ENCODE measurements around the gene PTPN7.
"Not testable (repeated sequence)": the region's sequence is repeated elsewhere in the genome, so short reads cannot be mapped to it uniquely, and the experiment has no call there.

The PTPN7 gene

GRCh38 chr1:202150602-202151001 lies 9.8 kb downstream of the PTPN7 start:
- DNase-seq: no peak

- DNase-seq: no peak
Measured at GRCh38 chr1:202150187-202150586, 10.2 kb downstream of the PTPN7 start.

GRCh38 chr1:202149566-202149965 lies 10.8 kb downstream of the PTPN7 start:
- no peak for DNase-seq

DNA sequence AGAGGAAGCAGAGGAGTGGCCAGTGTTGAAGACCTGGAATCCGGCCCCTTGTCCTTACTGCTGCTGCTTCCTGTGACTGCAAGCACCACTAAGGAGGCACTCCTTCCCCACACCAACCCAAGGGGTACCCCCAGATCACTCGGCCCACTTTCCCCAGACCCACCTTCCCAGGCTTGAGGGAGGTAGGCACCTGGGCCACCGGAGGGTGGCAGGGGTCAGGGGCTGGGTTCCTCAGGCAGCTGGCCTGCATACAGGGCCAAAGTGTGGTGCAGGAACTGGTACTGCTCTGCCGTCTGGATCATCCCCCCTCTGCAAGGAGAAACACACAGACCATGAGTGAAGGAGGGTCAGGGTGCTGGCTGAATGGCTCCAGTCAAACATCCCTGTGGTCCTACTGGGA lies 12.0 kb downstream of the PTPN7 start:
- no peak for DNase-seq

GRCh38 chr1:202146993-202147392 lies 13.4 kb downstream of the PTPN7 start:
- no peak for DNase-seq

GRCh38 chr1:202146279-202146678 lies 14.1 kb downstream of the PTPN7 start:
- no peak for DNase-seq

- not testable (repeated sequence) for DNase-seq
Measured at GRCh38 chr1:202145744-202146140, 14.7 kb downstream of the PTPN7 start.

DNA sequence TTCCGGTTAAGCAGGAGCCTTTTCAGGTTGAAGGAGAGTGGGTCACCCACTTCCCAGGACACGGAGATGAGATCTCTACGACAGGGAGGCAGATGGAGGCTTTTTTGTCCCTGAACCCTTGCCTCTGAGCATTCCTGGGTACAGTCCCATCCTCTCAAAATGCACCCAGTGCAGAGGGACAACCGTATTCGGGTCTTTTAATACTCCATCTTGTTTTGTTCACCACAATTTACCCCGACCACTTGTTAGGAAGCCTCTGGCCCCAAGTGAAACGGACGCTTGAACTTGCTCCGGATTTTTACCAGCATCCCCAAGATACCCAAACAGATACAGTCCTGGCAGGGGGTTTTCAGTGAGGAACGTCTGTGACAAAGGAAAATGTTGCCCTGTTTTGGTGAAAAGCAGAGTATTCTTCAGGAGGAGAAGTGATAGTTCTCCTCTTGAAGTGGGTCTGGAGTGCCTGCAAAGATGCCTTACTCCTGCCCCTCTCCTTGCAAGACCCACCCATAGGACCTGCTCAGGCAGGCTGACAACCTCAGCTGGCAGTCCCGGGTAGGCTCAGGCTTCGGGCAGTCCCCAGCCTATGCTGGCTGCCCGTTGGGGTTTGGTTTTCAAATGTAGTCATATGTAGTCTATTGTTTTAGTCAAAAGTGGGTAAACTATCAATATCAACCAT lies 15.2 kb downstream of the PTPN7 start:
- no peak for DNase-seq

- no peak for DNase-seq
Measured at GRCh38 chr1:202144402-202145067, 15.9 kb downstream of the PTPN7 start, which contains the start of gene ARL8A. Gene ARL8A, minus strand, starts transcription at chr1:202144737. Its CDS starts 165 bp downstream, at chr1:202144572.

GRCh38 chr1:202143768-202144401 lies 16.5 kb downstream of the PTPN7 start:
- no peak for DNase-seq

GRCh38 chr1:202143011-202143767 lies 17.2 kb downstream of the PTPN7 start:
- peak; percentile 53 for DNase-seq

DNA sequence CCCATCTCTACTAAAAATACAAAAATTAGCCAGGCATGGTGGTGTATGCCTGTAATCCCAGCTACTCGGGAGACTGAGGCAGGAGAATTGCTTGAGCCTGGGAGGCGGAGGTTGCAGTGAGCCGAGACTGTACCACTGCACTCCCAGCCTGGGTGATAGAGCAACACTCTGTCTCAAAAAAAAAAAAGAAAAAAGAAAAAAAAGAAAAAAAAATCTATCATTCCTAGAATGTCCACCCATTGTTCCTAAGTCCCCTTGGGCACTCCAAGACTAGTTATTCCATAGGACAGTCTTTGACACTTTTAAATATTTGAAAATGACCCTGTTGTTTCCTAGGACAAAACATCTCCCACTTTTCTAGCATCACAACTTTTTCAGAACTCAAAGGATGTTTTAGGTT lies 18.9 kb downstream of the PTPN7 start:
- DNase-seq: not testable (repeated sequence)

- no peak for DNase-seq
Measured at GRCh38 chr1:202140833-202141232, 19.6 kb downstream of the PTPN7 start.

GRCh38 chr1:202135221-202135721 lies 25.1 kb downstream of the PTPN7 start:
- no peak for DNase-seq

DNA sequence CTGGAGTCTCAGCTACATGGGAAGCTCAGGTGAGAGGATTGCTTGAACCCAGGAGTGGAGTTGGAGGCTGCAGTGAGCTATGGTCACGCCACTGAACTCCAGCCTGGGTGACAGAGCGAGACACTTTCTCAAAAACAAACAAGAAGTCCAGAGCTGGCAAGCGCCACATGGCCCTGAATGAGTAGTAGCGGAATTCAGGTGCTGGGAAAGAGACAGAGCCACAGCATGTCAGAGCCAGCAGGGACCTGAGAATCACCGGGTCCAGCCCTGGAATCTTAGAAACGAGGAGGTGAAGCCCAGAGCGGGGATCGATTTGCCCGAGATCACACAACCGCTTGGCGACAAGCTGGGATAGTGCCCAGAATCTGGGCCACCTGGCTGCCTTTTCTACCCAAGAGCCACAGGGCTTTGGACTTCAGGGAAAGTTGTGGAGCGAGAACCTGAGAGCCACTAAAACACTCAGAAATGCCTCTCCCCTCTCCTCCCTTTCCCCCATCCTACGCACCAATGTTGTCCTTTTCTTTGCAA lies 25.7 kb downstream of the PTPN7 start:
- no peak for DNase-seq

GRCh38 chr1:202133989-202134388 lies 26.4 kb downstream of the PTPN7 start:
- no peak for DNase-seq

DNA sequence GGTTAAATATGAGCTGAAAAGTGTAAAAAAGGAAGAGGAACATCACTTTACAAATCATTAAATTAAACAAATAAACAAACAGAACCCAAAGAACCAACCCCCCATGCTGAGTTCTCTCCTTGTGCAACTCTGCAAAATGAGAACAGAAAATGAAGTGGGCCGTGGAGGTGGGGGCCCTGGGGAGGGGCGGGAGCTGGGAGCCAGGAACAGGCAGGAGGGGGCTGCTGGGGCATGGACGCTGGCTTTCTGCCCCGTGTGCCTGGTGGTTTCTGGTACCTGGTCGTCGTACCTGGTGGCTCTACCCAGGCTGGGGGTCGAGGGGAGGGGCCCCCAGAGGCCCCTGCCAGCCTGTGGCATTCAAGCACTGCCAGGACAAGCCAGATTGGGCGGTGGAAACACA lies 26.9 kb downstream of the PTPN7 start:
- DNase-seq: no peak

GRCh38 chr1:202133001-202133400 lies 27.4 kb downstream of the PTPN7 start:
- DNase-seq: no peak

DNA sequence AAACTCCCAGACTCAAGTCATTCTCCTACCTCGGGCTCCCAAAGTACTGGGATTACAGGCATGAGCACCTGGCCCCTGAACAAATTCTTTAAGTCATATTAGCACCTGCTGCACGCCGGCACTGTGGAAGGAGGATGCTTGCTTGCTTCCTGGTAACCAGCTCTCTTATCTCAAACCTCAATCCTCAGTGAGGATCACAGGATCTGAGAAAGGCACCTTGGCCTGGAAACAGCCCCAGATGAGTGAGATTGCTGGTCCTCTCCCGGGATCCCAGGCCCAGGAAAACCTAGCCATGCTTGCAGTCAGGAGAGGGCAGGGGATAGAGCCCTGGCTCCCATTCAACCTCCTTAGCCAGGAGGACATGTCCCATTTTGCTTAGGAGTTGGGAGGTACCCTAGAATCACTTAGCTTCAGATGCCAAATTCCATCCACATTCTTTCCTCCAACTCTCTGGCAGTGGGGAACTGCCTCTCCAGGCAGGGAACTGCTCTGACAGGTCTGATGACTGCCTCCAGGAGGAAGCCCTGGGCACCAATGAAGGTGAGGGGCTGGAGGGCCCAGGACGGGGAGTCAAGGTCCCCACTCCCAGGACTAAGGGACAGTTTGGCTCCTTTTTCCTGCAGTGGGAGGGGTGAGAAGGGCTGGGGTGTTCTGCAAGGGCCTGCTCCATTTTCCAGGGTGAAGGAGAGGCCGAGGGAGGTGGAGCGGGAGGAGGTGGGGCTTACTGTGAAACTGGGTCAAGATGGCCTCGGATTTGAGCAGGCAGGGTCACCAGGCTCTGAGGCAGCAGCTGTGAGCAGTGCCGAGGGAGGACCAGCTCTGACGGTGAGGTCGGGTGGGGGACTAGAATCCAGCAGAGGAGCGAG lies 28.2 kb downstream of the PTPN7 start:
- DNase-seq: no peak

GRCh38 chr1:202130816-202131522 lies 29.4 kb downstream of the PTPN7 start:
- DNase-seq: no peak

DNA sequence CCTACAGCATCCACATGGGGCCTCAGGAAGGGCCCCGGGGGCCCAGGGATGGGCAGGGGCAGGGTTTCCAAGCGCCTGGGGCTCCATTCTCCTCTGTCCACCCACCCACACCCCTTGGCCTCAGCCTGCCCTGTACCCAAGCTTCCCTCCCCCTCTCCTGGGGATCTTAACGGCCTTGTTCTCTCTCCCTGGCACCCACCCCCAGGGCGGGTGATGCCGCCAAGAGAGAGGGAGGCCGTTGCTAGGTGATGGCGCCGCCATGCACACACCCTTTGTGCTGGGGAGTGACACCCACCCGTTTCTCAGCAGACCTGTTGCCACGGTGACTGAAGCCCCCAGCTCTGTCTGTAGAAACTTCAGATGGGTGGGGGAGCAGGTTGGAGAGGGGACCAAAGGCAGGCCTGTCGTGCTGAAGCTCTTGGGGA lies 30.1 kb downstream of the PTPN7 start:
- DNase-seq: no peak
